Stimulated activated naive CD8-positive, alpha-beta T cell treated with anti-CD3 and anti-CD28 coated beads, Interleukin-15, Interleukin-2, amounts not matched to agents 100 U/mL and 50 U/mL, for 24 hours (primary cell): Measurements from ENCODE around the gene PTPRC.
A peak's percentile ranks its signal among the peaks of the same experiment; 100 is the strongest.
"Not testable (repeated sequence)": the region's sequence is repeated elsewhere in the genome, so short reads cannot be mapped to it uniquely, and the experiment has no call there.

Source experiments
- ATAC-seq: fragments of 150-1000 bp; cut with Tn5 transposase; one replicate; pipeline ENCODE4 v1.10.0; 2021
- DNase-seq: peaks from one replicate; pipeline ENCODE4 v3.0.0; 2021

PTPRC gene

GRCh38 chr1:198638894-198639635 lies at the start of gene PTPRC:
Gene PTPRC (plus strand): TSS chr1:198639040. CDS start chr1:198639269, 229 bp downstream.
- peak; percentile 69 for ATAC-seq

DNA sequence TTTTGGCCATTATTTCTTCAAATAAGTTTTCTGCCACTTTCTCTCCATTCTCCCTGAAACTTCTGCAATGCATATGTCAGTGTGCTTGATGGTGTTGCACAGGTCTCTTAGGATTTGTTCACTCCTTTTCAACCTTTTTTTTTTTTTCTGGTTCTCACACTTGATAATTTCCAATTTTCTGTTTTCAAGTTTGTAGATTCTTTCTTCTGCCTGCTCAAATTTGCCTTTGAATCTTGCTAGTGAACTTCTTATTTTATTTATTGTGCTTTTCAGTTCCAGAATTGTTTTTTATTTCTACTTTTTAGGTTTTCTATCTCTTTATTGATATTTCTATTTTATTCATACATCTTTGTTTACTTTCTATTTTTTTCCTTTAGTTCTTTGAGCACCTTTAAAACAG lies 48.4 kb upstream of the PTPRC start:
- ATAC-seq (no peak), DNase-seq (no peak)

More at GRCh38 chr1:198638894-198639635, at the start of gene PTPRC:
- no peak for DNase-seq

GRCh38 chr1:198595765-198596164 lies 43.1 kb upstream of the PTPRC start:
- no peak for DNase-seq
- ATAC-seq, result no peak

DNA sequence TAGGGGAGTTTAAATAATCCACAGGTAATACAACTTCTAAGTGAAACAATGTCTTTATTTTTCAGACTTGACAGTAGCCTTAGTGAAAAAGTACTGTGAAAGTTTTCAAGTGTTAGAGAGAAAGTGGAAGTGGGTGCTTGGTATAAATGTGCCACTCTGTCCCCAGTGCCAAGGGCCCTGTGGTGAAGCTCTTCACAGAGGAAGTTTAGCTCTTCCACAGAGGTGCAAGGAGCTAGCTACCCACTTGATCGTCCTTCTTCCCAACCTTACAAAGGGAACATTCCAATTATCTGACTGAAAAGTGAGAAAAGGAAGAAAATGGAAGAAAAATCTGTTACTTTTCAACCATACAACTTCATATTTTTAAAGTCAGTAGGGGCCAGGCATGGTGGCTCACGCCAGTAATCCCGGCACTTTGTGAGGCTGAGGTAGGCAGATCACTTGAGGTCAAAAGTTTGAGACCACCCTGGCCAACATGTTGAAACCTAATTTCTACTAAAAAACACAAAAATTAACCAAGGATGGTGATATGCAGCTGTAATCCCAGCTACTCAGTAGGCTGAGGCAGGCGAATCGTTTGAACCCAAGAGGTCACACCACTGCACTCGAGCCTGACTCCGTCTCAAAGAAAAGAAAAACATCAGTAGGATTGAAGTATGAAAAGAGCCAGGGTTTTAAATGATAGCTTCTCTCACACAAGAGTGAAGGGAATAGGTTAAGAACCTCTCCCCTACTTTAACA lies 41.0 kb upstream of the PTPRC start:
- DNase-seq, result no peak
- ATAC-seq, result no peak

DNA sequence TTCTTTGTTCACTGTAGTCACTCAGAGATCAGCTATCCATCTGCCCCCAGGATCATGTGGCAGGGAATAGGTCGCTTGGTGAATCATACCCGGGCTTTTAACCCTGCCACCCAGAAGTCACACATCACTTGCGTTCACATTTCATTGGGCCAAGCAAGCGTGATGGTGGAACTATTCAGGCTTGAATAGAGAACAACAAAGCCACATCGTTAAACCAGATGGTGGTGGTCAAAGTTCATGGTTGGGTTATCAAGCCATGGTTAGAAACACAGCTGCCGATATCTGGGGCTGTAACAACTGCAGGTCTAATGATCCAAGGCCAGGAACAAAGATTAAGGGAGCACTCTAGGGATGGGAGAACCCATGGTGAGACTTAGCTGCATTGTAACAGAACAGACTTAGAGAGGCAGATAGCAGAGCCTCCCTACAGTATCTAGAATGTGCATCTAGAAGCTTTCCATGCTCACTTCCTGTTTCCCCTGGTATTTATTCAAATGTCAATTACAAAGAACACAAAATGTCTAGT lies 40.0 kb upstream of the PTPRC start:
- peak; percentile 75 for ATAC-seq
- DNase-seq, result no peak

DNA sequence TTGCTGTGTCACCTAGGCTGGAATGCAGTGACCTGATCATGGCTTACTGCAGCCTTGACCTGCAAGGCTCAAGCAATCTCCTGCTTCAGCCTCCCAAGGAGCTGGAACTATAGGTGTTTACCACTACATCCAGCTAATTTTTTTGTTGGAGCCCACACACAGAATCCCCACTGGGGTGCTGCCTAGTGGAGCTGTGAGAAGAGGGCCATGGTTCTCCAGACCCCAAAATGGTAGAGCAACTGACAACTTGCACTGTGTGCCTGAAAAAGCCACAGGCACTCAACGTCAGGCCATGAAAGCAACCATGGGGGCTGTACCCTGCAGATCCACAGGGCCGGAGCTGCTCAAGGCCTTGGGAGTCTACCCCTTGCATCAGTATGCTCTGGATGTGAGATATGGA lies 39.1 kb upstream of the PTPRC start:
- ATAC-seq, result no peak

GRCh38 chr1:198600906-198601305 lies 37.9 kb upstream of the PTPRC start:
- no peak for ATAC-seq

More for the DNA sequence above, 39.1 kb upstream of the PTPRC start:
- DNase-seq, result no peak

DNA sequence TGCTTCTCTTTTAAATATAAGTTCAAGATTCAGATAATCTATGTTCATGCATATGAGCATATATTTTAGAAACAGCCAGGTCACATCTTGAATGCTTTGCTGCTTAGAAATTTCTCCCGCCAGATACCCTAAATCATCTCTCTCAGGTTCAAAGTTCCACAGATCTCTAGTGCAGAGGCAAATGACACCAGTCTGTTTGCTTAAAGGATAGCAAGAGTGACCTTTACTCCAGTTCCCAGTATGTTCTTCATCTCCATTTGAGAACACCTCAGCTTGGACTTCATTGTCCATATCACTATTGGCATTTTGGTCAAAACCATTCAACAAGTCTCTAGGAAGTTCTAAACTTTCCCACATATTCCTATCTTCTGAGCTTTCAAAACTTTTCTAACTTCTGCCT lies 37.5 kb upstream of the PTPRC start:
- not testable (repeated sequence) for ATAC-seq, DNase-seq

More at GRCh38 chr1:198600906-198601305, 37.9 kb upstream of the PTPRC start:
- no peak for DNase-seq

DNA sequence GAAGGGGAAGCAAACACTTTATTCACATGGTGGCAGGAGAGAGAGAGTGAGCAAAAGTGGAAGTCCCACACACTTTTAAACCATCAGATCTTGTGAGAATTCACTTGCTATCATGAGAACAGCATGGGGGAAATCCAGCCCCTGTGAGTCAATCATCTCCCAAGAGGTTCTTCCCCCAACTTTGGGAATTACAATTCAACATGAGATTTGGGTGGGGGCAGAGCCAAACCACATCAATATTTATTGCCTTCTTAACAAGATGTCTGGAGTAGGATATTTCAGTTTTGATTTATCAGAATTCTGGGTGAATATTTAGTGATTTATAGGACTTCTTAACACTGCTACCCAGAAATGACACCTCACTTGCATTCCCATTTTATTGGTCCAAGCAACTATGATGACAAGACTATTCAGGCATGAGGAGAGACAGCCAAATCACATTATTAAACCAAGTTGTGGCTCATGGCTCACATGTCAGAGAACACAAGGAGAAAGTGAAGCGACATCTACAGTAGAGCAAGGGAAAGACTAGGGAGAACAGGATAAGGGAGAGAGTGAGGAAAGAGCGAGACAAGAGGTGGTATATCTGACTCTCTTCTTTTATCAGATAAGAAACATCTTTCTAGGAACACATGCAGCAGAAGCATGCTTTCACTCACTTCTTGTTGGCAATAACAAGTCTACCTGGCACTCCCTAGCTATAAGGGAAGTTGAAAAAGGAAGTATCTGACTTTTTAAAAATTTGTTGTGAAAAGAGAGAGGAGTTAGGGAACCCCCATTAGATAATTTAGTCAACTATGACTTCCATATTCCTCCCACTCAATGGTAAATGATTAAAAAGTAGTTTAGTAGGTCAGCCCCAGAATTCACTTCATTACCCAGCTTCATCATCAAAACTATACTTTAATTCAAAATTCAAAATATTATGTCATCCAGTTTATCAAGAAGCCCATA lies 36.6 kb upstream of the PTPRC start:
- peak; percentile 53 for ATAC-seq
- DNase-seq, result no peak

GRCh38 chr1:198604975-198605374 lies 33.9 kb upstream of the PTPRC start:
- no peak for DNase-seq

DNA sequence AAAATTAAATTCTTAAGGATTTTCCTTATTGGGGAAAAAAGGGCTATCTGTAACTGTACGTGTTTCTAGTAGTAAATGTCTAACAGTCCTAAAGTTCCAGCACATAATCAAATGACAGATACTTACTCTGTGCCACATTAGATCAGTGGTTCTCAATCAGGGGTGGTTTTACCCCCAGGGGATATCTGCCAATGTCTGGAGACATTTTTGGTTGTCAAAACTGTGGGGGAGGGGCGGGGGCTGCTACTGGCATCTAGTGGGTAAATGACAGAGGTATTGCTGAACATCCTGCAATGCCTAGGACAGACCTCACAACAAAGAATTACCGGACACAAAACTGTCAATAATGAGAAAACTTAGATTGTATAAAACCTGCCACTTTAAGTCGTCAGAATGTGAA lies 33.4 kb upstream of the PTPRC start:
- ATAC-seq, result no peak
- DNase-seq, result no peak

More at GRCh38 chr1:198604975-198605374, 33.9 kb upstream of the PTPRC start:
- no peak for ATAC-seq

DNA sequence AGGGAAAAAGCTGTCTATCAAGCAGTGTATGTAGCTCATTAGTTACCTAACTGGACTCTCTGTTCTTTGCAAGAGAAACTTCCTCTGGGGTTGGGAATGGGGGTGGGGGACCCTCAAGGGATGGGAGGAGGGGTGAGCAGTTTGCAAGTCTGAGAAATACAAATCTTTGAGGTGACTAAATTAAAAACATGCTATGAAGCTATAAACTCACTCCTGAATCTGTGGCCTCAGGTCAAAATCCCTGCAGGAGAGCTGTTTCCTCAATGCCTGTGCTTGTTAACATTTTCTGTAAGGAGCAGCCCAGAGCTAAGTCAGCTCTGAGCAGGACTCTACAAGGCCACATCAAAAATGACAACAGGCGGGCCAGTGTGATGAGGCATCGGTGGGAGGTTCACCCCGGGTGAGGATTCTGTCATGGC lies 32.8 kb upstream of the PTPRC start:
- DNase-seq, result no peak
- ATAC-seq, result no peak

DNA sequence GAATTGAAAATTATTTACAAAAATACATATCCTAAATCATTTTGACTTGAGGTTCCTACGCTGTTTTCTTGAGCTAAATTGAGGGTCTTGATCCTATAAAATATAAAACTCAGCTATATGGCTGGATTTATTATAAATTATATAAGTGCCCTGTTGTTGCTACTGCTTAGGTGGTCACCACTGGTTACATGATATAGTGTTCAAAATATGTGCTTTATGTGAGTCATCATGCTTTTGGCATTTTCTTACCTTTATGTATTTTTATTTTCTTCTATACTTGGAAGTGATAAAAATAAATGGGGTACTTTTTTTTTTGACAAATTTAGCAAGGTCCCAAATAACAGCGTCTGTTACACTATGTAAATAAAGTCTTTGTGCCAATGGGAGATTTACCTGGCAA lies 31.1 kb upstream of the PTPRC start:
- DNase-seq (no peak), ATAC-seq (no peak)

- ATAC-seq (no peak), DNase-seq (no peak)
Observed at GRCh38 chr1:198610362-198610761, 28.5 kb upstream of the PTPRC start.

DNA sequence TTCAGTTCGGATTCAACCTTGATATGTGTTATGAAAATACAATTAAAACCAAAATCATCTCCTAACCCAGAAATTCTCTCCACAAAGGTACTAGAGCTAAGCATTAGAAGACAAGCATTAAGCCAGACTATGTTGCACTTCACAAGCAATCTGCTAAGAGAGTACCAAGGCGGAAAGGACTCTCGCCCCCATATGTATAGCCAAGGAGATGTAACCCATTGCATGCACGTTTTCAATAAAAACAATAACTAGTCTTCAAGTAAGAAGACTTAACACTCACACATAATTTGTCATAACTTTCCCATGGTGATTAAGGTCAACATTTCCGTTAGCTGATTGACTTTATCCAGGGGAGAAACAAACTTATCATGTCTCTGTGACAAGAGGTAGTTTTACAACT lies 27.6 kb upstream of the PTPRC start:
- DNase-seq, result no peak
- peak; percentile 31 for ATAC-seq

GRCh38 chr1:198612471-198613260 lies 26.2 kb upstream of the PTPRC start:
- DNase-seq, result no peak

DNA sequence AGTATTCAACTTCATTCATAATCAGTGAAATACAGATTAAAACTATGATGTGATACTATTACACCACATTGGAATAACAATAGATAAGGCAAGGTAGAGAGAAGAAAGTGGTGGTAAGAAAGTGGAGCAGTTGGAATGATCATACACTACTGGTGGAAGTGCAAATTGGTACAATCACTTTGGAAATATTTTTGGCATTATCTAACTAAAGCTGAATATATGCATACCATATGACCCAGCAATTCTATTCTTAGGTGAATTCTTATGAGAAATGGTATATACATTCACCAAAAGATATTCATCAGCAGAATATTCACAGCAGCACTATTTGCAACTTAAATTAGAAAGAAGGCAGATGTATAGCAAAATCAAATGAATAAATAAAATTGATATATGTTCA lies 21.4 kb upstream of the PTPRC start:
- ATAC-seq (no peak), DNase-seq (no peak)

More at GRCh38 chr1:198612471-198613260, 26.2 kb upstream of the PTPRC start:
- ATAC-seq, result peak; percentile 72

- peak; percentile 29 for ATAC-seq
Observed at GRCh38 chr1:198619375-198620140, 19.3 kb upstream of the PTPRC start.

DNA sequence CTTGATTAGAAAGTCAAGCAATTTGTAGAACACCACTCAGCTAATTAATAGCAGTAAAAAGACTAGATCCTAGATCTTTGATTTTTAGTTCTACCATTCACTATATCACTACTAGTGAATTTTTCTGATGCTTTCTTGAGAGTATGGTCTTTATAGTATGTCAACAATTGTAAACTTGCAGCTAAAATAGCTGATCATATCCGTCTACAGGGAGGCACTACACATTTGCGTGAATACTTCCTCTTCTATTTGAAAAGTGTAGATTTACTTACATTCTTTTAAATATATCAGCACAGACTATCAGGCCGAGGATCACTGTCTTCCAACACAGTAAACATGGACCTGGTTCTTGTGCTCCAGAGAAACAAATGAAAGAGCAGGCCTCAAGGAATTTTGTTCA lies 18.6 kb upstream of the PTPRC start:
- no peak for DNase-seq
- ATAC-seq, result no peak

More at GRCh38 chr1:198619375-198620140, 19.3 kb upstream of the PTPRC start:
- DNase-seq, result no peak
